ENCODE data around the gene UNC5A. TPM values are rescaled to one million over a fixed set of nuclear protein-coding genes. Genes with fewer than 3 reads are reported as not detected.
A peak's percentile ranks its signal among the peaks of the same experiment; 100 is the strongest.

Gene UNC5A
- total RNA-seq, 2 donors from 2014 or later = 0.74 to 1.0 TPM

DNA sequence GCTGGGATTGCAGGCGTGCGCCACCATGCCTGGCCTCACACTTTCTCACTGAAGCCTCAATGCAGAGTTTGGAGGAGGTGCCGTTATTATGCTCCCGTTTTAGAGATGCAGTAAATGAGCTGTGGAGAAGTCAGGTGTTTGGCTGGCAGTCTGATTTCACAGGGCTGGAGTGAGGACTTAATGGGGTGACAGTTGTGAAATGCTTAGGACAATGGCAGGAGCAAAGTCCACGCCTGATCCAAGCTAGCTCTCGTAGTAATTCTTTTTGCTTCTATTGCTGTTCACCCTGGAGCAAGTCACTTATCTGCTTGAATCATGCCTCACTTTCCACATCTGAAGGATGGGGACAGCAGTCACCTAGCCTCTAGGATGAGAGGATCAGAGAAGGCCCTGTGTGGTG, 21.8 kb downstream of the UNC5A start:
- intact Hi-C loops (cut with DNase I) = no loop called here
- no peak for DNase-seq (ENCODE audit: low spot score)

- intact Hi-C loops (cut with DNase I) = no loop called here
- DNase-seq (ENCODE audit: low spot score) = no peak
Measured at GRCh38 chr5:176833286-176833685, 22.9 kb downstream of the UNC5A start.

DNA sequence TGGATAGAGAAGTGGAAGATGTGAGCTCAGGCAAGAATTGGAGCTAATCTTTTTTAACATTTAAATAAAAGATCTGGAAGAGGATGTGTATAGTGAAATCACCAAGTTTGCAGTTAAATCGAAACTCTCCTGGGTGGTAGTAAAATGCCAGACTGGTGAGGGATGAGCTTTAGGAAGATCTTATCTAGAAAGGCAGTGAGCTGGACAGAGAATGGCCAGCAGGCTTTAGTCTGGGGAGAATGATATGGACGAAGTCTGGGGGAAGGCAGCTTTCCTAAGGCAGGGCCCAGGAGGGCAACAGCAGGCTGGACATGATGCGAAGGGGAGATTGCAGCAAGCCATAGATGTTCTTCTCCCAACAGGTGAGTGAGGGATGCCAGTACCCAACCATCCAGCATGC, 25.6 kb downstream of the UNC5A start:
- no peak for DNase-seq (ENCODE audit: low spot score)
- intact Hi-C loops (cut with DNase I) = no loop called here

GRCh38 chr5:176836811-176837706, 26.7 kb downstream of the UNC5A start:
- DNase-seq (ENCODE audit: low spot score) = no peak
- intact Hi-C loops (cut with DNase I) = no loop called here

DNA sequence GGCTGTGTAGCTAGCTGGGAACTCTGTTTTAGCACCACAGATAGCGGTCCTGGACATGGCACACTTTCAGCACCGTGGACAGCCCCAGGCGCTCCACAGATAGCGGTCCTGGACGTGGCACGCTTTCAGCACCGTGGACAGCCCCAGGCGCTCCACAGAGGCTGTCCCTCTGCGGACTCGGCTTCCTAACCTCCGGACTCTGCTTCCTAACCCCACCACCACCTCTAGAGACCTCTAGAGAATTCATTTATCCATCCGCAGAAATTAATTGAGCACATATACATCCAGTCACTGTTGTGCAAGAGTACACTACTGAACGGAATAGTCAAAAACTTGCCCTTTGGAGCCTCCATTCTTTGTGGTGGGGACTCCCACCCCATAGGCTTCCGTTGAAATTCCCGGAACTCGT, 27.4 kb downstream of the UNC5A start:
- DNase-seq (ENCODE audit: low spot score) = peak; percentile 96
- intact Hi-C loops (cut with DNase I) = no loop called here

DNA sequence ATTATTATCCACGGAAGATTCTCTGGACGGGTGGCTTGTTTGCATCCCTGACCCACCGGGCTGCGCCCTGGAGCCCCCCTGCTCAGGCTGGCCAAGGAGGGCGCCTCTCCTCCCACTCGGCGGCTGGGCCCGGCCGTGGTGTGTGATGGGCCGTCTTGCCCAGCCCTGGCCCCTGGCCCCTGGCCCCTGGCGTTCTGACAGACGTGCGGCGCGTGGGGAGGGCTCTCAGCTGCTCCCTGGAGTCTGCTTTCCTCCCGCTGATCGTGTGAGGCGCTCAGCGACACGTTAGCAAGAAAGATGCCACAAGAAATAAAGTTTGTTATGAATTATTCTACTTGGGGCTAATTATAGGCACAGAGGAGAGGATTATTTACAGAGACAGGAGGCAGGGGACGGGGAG, 33.3 kb downstream of the UNC5A start:
- no peak for DNase-seq (ENCODE audit: low spot score)
- intact Hi-C loops (cut with DNase I) = no loop called here

DNA sequence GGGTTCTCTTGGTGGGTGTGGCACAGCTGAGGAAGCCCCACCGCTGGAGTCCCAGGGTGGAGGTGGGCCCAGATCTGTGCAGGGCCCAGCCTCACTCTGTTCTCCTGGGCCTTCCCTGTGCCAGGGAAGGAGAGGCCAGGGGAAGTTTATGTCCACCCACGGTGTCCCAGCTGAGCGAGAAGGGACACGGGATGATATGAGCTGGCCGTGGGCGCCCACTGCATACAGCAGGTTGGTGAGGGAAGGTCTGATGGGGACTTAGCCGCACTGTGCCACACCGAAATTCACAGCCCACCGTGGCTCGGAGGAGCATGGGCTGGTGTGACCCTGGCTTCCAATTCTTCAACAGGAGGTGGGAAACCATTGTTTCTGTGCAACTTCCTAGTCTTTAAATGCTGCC, 33.9 kb downstream of the UNC5A start:
- DNase-seq (ENCODE audit: low spot score) = no peak
- intact Hi-C loops (cut with DNase I) = no loop called here

GRCh38 chr5:176844706-176845391, 34.5 kb downstream of the UNC5A start:
- intact Hi-C loops (cut with DNase I) = no loop called here
- DNase-seq (ENCODE audit: low spot score) = no peak

DNA sequence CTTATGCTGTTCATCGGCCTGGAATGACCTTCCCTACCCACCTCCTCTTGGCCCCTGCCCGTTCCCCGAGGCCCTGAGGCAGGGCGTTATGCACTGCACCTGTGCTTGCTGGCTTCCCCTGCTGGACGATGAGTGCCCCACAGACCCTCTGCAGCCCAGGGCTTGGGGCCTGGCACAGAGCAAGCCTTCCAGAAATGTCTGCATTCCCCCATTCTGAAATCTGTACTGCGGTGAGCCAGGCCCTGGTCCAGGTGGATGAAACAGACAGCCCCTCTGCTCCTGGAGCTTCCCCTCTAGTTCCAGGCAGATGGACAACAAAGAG, 35.0 kb downstream of the UNC5A start:
- DNase-seq (ENCODE audit: low spot score) = no peak
- intact Hi-C loops (cut with DNase I) = no loop called here

- DNase-seq (ENCODE audit: low spot score) = no peak
- intact Hi-C loops (cut with DNase I) = no loop called here
Measured at GRCh38 chr5:176846335-176847140, 36.2 kb downstream of the UNC5A start.

DNA sequence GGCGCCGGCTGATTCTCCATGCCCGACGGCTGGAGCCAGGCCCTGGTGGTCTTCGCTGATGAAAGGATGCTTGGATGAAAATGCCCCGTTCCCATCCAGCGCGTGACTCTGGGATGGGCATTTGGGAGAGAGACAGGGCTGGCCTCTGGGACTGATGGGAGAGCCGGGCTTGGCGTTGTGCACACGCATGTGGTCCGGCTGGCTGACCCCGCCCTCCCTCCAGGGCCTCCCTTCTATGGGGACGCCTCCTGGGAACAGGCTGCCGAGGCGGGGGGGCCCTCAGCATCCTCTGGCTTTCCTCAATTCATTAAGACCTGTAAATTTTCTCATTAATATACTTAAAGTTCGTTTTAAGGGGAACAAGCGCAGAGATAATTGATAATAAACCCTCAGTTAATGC, 36.8 kb downstream of the UNC5A start:
- intact Hi-C loops (cut with DNase I) = no loop called here

DNA sequence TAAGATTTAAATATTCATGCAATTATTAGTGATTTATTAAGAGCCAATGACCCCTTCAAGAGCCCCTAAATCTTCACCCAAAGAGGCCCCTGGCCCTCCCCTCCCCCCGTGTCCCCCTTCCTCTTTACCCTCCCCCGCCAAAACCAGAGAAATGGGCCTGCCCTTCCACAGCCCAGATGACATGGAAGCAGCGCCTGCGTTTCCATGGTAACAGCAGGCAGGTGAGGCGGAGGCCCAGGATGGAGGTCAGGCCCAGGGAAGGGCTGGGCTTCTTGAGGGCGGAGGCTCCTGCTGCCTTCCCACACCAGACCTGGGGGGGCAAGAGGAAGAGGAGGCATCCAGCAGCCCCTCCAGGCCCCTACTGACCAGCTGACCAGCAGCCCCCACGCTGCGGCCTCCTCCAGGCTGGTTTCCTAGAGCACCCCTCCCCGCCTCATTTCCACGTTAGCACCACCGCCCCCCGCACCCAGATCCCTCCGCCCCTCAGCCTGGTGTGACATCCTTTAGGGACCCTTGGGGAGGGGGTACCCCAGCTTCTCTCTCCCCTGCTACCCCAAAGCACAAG, 37.4 kb downstream of the UNC5A start:
- intact Hi-C loops (cut with DNase I) = no loop called here

More for the DNA sequence above, 36.8 kb downstream of the UNC5A start:
- DNase-seq (ENCODE audit: low spot score) = no peak

DNA sequence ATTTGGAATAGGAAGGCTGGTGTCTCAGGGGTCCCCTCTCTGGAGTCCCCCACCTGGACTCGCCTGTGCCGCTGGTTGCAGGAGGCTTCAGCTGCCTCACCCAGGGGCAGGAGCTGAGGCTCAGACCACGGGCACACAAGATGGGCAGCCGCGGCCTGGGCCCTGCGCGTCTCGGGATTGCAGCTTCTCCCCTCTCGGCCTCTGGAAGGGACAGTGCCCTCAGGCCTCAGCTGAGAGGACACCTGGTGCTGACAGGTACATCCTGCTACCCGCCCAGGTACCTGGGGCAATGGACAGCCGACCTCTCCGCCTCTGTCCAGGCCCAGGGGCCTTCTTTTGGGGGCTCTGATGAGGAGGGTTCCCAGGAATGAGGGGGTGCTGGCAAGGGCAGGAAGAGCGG, 38.3 kb downstream of the UNC5A start:
- no peak for DNase-seq (ENCODE audit: low spot score)
- intact Hi-C loops (cut with DNase I) = no loop called here

More for the DNA sequence above, 37.4 kb downstream of the UNC5A start:
- DNase-seq (ENCODE audit: low spot score) = no peak

- DNase-seq (ENCODE audit: low spot score) = no peak
- intact Hi-C loops (cut with DNase I) = no loop called here
Measured at GRCh38 chr5:176849611-176850227, 39.4 kb downstream of the UNC5A start.

DNA sequence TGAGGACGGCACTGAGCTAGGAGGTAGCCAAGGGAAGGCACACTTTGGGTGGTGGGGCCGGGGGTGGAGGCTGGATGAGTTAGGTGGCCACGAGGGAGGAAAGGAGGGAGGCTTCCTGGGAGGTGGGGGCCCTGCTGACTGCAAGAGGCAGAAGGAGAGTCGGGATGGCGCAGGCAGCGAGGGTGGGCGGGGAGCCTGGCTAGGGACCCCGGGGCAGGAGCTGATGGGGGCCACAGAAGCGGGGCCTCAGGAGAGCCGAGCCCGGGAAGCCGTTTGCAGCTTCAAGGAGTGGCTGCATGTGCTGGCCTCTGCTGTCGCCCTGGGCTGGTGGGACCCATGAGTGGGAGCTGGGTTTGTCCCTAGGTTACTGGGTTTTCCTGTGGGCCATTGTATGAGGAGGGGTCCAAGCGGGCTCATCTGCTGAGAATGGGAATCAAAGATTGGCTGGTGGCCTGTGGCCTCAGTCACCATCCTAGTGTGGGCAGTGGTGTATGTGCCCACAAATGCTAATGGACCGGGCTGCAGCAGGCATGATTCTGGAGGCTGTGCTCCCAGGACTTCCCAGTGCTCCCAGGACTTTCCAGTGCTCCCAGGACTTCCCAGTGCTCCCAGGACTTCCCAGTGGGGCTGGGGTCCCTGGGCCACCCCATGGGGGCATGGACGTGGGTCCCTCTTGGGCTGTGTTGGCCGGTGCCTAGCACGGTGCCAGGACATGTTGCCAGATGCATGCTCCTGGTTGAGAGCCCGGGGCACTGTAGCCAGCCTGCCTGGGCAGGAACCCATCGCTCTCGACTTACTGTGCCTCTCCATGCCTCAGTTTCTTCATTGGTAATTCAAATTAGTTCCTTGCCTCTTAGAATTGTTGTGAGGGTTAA, 40.2 kb downstream of the UNC5A start:
- DNase-seq (ENCODE audit: low spot score) = no peak
- intact Hi-C loops (cut with DNase I) = no loop called here

DNA sequence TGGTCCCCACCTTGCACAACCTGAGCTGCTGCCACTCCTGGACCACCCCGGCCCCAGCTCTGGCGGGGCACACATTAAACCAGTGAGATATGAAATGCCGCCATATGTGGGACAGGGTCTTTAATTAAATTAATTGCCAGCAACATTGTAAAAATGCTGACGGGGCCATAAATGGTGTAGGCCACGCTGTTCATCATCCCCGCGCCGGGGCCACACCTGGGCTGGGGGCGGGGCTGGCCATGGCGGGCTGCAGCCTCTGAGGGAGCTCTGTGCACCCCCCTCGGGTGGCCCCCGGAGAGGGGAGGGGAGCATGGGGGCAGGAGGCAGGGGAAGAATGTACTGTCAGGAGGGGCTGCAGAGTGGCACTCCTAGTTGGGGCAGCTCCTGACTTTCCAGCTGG, 41.0 kb downstream of the UNC5A start:
- no peak for DNase-seq (ENCODE audit: low spot score)
- intact Hi-C loops (cut with DNase I) = no loop called here

- intact Hi-C loops (cut with DNase I) = no loop called here
- no peak for DNase-seq (ENCODE audit: low spot score)
Measured at GRCh38 chr5:176851871-176852658, 41.7 kb downstream of the UNC5A start.

Data from posterior vena cava (tissue), 2 donors.